HG03280 (cell line): ENCODE data around the gene FOXR2.
A peak's percentile ranks its signal among the peaks of the same experiment; 100 is the strongest.

Source experiments
- ATAC-seq: cut with Tn5 transposase; IDR thresholded peaks from one replicate; pipeline ENCODE4 v1.9.1; 2021; ENCODE audit warnings: mild to moderate bottlenecking, moderate library complexity; ENCODE audit not compliant: unreplicated experiment

The FOXR2 gene

GRCh38 chrX:55623100-55623499, at the start of gene FOXR2:
FOXR2 (plus strand) TSS chrX:55623400; CDS start chrX:55623712, 312 bp downstream.
- ATAC-seq = no peak

GRCh38 chrX:55579115-55579514, 44.1 kb upstream of the FOXR2 start:
- ATAC-seq = no peak

GRCh38 chrX:55582447-55582846, 40.8 kb upstream of the FOXR2 start:
- no peak for ATAC-seq

GRCh38 chrX:55593296-55593695, 29.9 kb upstream of the FOXR2 start:
- ATAC-seq = no peak

GRCh38 chrX:55593756-55594257, 29.4 kb upstream of the FOXR2 start:
- no peak for ATAC-seq

- ATAC-seq = no peak
Measured at GRCh38 chrX:55598333-55598732, 24.9 kb upstream of the FOXR2 start.

GRCh38 chrX:55619547-55619946, 3.7 kb upstream of the FOXR2 start:
- no peak for ATAC-seq

- ATAC-seq = no peak
Measured at GRCh38 chrX:55624403-55624802, 1.2 kb downstream of the FOXR2 start.

- no peak for ATAC-seq
Measured at GRCh38 chrX:55636109-55636508, 12.9 kb downstream of the FOXR2 start.

GRCh38 chrX:55638933-55639332, 15.7 kb downstream of the FOXR2 start:
- ATAC-seq = peak; percentile 81

GRCh38 chrX:55640854-55641253, 17.7 kb downstream of the FOXR2 start:
- peak; percentile 68 for ATAC-seq

- no peak for ATAC-seq
Measured at GRCh38 chrX:55648434-55648833, 25.2 kb downstream of the FOXR2 start.

GRCh38 chrX:55659931-55660330, 36.7 kb downstream of the FOXR2 start:
- ATAC-seq = no peak

- no peak for ATAC-seq
Measured at GRCh38 chrX:55663584-55663983, 40.4 kb downstream of the FOXR2 start.

- ATAC-seq = no peak
Measured at GRCh38 chrX:55668084-55668483, 44.9 kb downstream of the FOXR2 start.
